Stimulated activated CD8-positive, alpha-beta memory T cell treated with anti-CD3 and anti-CD28 coated beads, Interleukin-7, amount 100 ng/mL, for 1 hour (primary cell): Measurements from ENCODE around the gene MRPL24.
A peak's percentile ranks its signal among the peaks of the same experiment; 100 is the strongest.
"Not testable (repeated sequence)": the region's sequence is repeated elsewhere in the genome, so short reads cannot be mapped to it uniquely, and the experiment has no call there.

Experiments used
- DNase-seq, 2 donors: peaks; one replicate each; pipeline ENCODE4 v3.0.0-alpha.2; 2020; ENCODE audit warnings: low read depth in 2 of 2

Gene MRPL24

DNA sequence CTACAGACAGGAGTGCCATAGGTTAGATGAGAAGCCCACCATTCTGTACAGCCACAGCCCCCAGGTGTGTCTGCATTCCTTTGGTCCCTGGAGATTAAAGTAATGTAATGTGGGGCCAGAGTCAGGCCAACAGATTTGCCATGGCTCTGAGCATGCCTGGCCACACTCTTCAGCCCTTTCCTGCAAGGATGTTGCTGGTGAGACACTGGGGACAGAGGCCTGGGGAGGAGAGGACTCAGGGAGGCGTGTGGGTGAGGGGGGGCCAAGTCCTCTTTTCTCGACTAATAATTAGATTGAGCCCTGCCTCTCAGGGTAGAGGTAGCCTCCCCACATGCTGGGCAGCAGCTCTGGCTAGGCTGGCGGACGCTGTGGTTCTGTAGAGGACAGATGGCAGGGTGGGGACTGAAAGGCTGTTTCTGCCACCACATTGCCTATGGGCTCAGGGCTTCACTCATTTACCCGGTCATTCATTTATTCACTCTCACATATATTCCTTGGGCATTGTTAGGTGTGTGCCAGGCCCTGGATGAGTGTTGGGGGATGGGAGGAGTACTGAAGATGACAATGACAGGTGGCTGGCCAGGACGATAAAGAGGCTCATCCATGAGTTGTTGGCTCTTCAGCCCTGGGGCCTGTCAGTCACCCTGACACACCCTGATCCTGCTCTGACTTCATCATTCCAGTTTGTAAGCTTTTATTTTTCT, 19.4 kb upstream of the MRPL24 start:
- DNase-seq = no peak

DNA sequence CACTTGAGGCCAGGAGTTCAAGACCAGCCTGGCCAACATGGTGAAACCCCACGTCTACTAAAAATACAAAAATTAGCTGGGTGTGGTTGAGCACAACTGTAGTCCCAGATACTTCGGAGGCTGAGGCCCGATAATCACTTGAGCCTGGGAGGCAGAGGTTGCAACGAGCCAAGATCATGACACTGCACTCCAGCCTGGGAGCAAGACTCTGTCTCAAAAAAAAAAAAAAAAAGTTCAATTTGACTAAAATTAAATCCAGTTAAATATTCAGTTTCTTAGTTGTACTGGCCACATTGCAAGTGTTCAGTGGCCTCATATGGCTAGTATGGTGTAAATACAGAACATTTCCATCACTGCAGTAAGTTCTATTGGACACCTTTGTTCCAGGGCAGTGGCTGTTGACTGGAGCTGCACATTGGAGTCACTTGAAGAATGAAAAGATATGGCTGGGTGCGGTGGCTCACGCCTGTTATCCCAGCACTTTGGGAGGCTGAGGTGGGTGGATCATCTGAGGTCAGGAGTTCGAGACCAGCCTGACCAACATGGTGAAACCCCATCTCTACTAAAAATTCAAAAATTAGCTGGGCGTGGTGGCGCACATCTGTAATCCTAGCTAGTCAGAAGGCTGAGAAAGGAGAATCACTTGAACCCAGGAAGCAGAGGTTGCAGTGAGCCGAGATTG, 16.8 kb upstream of the MRPL24 start:
- DNase-seq = not testable (repeated sequence)

DNA sequence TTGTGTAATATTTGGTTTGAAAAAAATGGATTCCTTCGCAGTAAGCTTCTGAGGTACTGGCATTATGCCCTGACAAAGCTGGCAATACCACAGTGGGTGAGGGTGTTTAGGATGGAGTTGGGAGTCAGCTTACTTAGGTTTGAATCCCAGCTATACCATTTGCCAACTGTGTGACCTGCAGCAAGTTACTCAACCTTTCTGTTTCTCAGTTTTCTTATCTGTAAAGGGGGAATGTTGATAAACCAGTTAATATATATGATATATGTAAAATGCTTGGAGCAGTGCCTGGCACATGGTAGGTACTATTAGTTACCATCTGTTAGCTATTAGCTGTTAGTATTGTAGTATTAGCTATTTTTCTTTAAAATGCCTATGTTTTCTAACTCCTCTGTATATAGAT, 15.5 kb upstream of the MRPL24 start:
- DNase-seq = no peak

DNA sequence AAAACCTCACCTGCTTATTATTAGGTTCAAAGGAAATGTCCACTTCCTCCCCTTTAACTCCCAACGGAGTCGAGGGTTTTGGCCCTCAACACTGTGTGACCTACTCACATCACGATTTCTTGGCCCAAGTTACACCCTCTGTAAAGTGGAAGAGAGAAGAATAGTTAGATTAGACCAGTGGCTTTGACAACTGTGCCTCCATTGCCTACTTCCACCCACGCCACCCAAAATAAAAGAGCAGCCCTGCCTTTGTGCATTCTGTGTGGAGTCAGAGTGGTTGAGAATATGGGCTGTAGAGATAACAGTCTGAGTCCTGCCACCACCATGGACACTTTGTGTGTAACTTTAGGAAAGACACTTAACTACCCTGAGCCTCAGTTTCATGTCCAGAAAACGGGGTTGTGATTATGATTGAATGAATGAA, 14.7 kb upstream of the MRPL24 start:
- DNase-seq = no peak

DNA sequence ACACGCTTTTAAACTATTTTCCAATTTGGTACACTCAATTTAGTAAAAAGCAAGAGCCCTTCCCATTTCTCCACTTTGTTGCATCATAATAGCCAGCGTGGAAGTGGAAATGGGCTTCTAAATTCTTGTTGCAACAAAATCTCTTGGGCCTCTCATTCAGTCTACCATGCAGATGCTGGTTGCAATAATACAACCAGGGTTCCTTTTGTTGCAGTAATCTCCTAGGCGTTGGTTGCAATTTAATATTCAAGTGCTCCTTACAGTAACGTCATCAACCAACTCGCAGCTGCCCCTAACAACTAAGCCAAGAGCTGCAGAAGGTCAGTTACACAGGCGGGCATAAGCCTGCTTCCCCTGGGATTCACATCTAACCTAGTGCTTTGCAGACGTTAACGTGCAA, 13.3 kb upstream of the MRPL24 start:
- DNase-seq = no peak

DNA sequence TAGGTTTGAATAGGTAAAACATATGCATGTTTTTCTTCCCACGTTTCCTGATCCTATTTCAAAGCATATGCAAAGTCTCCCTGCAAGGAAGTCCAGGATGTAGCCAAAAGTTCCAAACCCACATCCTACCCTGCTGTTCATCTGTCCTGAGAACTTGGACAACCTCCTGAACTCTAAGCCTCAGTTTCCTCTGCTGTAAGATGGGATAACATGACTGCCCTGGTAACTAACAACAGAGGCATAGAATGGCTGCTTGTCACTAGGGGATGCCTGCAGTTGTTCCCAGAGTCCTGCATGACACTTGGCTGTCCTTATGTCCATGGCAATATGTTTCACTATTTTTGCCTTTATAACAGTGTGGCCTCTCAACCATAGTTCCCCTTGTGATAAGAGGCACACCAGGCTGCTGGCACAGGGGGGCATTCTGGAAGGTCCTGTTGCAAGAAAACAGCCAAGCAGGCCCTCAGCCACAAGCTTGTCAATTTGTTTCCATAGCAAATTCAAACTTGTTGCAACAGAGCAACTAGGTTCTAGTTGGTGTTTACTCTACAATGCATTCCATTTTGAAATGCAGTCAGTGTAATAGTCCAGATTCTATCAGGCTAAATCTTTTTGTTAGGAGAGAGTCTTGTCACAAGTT, 12.1 kb upstream of the MRPL24 start:
- DNase-seq = no peak

DNA sequence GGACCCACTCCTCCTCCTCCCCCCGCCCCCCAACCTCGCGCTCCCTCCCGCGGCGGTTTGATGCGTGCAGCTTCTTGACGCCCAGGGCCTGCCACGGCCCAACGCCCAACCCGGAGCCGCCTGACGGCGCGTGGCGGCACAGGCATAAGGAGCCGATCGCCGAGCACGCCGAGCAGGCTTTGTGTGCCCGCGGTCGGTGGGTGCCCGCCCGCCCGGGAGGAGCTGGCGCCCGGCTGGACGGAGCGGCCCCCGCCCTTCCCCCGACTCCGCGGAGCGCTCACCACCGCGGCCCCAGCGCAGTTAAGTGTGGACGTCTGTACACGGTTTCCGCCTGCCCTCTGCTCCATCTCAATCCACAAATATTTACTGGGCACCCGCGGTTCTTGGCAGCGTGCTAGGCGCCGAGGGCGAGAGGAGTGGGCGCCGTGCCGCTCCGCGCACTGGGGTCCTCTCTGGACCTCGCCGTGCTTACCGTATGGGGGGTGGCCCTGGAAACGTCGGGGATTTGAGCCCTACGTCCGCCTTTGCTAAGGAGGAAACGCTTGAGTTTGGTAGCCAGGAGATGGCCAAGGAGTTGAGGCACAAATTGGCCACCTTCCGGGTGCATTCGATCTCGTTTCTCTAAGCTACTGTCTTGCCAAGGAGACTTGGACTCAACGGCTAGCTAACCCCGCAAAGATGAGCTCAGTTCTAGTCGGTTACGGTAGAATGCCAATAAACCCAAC, 11.0 kb upstream of the MRPL24 start:
- DNase-seq = peak; percentile 92 to 93

DNA sequence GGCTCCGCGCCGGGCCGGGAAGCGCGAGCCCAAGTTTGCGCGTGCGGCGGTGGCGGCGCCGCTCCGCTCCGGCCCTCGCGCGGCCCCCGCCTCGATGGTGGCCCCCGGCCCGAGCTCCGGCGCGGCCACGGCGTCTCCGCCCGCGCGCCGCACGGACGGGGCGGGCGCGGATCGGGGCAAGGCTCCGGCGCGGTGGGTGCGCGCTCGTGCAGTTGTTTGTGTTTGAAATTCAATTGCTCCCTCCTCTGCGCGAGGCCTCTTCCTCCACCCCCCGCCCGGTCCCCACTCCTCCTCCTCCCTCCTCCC, 10.5 kb upstream of the MRPL24 start, which contains the start of gene HDGF:
Gene HDGF (minus strand): TSS at position 225 of the 306 bp plus-strand sequence. CDS start 246 bp downstream, outside the sequence.
- DNase-seq = no peak

DNA sequence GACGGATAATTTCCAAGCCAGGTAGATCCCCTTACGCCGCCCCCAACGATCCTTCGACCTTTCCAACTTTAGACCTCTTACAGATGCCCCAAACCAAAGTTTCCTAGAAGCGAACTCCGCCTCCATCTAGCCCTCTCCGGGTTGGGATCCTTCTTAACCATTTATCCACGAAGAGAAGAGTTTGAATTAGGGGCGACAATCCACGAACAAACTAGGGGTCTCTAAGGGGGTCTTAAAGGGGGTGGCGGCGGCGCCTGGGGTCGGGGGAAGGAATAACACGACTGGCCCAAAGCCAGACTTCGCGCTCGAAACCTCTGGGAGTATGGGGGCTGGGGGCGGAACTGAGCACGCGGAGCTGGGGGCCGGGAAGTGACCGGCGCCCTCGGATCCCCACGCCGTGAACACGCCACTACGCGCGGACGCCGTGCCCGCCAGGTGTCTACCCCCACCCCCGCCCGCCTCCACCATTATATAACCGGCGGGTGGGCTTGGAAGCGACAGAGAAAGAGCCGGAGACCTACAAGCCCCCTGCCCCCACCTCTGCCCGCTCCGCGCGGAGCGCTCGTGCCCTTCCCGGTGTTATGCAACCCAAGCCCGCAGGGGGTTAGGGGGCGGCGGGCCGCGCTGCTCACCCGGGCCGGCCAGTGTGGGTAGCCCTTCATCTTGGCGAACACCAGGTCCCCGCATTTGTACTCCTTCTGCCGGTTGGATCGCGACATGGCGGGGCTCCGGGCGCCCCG, 10.0 kb upstream of the MRPL24 start:
- DNase-seq = no peak

DNA sequence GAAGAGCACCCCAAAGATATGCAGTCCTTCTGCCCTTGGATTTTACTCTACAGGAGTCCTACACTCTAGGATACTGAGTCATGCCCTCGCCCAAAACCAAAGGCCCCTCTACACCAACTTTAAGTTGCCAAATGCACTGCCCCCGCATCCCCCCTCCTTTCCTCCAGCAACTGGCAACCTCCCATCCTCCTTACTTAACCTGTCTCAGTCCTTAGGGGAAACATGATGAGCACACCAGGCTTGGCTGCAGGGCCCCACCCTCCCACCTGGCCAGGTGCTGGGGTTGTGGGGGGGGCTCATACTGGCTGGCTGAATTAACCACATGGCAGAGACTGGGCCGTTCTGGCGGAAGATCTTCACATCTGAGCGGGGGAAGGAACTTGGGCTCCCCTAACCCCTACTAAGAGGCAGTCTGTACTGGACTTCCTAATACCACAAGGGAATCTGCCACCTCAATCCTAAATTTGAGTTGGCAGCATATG, 9.3 kb upstream of the MRPL24 start:
- DNase-seq = no peak

DNA sequence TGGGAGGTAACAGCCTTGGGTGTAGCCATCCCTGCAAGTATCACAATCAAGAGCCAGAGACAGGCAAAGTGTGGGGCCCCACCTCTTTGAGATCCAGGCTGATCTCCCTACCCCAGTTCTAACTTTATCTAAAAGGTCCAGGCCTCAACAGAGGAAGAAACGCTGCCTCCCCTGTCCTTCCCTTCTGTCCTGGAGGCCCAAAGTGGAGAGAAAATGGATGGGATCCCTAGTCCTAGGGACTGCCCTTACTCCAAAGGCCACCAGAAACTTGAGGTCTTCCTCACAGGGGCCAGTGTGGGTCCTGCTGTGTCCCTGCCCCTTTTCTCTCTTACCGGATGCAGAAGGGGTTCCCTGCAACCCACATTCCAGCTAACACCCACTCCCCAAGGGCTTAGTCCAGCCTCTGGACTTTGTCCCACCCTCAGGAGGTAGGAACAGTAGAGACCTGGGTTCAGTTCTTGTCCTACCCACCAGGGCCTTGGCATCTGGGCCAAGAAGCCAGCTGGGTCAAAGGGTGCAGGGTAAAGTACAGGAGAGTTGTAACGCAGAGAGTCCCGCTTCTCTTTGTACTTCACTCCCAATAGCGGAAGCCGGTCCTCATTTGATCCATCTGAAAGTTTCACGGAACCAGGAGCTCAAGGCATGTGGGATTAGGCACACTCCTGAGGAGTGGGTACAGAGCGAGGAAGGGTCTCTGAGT, 8.7 kb upstream of the MRPL24 start:
- no peak for DNase-seq

DNA sequence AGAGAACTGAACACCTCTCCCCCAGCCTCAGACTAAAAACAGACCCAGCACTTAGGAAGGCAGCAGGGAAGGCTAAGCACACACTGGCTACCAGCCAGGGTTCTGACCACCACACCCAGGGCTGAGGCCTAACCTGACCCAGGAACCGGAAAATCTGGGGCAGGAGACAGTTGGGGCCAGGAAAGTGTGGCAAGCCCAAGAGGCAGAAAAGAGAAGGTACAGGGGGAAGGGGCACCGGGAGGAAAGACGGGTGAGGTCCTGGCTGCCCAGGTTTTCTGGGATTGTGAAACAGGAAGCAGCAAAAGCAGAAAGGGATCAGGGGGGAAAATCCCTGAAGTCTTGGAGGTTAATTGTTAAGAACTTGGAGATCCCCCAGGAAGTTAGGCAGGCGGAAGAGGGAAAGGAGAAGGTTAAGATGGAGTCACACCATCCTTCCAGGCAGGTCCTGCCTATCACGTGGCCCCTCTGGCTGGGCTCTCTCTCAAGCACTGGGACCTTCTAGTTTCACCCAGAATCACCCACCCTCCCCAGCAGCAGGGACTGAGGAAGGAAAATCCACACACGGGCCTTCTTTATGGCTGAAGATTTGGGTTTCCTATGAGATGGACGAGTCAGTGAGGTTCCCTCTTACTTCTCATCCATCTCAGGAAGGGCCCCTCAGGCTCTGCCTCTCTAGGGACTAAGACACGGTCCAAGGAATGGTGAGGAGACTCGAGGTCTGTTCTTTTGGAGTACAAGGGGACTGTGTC, 8.0 kb upstream of the MRPL24 start:
- no peak for DNase-seq

DNA sequence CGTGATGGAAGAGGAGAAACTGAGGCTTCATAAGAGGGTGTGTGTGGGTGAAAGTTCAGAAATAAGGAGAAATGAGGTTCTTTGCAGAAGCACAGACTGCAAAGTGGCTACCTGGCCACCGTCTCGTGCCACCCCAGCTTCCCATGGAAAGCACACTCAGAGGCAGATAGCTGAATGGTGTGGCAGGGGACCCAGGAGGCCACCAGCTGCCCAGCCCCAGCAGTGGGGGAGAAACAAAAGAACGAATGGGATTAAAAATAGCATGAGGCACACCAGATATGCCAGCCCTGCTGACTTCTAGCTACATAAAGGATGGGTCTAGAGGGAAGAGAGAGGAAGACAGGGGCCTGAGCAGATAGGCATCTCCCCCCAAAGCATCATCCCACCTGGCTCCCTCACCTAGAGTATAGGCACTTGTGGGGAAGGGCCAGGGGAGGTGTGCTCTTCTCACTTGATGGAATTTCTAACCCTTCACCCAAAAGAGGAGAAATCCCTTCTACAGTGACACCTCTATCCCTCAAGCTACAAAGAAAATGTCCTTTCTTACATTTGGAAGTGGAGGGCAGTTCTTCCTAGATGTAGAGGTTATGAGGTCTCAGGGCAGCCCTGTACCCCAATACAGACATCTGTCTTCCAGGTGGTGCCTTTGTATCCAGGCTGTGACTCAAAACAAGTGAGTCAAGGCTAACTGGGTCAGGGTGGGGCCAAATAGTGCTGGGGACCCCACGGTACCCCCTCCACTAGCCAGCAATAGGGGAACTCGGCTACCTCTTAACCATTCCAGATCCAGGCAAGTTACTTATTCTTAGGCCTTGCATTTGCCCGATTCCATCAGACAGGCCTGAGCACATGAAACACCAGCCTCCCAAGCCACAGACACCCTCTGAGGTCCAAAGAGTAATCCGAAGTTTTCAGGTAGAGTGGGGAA, 7.1 kb upstream of the MRPL24 start:
- DNase-seq = no peak

DNA sequence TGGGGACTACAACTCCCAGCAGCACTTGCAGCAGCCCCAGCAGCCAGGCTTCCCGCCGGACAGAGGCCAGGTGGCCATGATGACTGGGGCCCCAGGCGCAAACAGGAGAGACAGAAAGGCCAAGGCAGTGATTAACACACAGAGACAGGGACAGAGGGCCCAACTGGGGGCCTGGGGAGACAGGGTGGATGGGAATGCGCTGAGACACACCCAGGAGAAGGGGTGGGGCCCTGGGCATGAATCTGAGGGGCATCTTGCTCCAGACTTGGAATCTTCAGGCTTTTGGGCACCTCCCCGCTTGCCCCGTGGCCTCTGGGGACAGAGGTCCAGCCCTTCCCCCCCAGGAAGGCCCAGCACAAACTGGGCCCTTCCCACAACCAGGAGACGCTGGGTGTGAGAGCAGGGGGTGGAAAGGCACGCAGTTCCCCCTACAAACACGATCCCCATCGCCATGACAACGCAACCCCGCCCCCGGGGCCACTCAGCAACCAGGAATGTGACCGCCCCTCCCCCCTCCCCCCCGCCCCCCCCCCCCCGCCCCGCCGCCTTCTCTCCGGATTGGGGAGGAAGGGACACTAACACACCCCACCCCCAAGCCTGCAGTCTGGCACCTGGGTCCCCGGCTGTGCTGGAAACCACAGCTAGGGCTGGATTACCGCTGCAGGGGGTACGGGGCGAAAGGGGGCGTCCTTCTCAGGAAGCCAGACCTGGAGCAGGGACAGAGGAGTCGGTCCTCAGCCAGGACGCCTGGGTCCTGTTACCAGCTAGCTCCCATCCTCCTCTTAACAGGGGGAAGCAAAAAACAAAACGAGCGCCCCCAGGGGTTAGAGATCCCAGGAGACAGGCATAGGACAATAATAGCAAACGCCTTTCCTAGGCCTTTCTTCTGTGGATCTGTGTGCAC, 6.1 kb upstream of the MRPL24 start:
- no peak for DNase-seq

DNA sequence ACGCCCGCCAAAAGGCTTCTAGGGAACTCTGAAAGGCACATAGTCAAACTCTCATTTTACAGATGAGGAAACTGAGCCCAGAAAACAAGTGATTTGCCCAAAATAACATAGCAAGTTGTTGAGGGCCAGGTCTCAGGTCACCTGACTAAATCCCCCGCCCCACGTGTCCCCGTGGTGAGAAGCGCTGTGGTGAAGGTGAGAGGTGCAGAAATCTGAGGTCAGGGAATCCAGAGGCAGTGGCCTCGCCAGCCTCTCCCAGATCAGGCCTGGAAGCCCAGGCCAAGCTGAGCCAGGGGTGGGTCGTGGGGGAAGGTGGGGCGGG, 5.5 kb upstream of the MRPL24 start:
- DNase-seq = no peak

DNA sequence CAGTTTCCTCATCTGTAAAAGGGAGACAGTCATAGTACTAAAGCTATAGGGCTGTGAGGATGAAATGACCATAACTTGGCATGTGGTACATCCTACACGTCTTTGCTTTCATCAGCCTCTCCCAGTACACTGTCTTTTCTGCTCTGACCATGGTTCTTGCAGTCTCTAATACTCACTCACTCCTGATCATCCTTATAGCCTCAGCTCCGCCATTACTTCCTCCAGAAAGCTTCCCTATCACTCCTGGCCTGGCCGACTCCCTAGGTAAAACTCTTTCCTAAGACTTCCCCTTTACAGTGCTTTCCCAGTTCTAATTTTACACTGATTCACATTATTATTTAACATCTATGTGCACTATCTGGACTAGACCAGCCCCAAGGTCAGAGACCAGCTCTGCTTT, 5.0 kb upstream of the MRPL24 start:
- DNase-seq = no peak

DNA sequence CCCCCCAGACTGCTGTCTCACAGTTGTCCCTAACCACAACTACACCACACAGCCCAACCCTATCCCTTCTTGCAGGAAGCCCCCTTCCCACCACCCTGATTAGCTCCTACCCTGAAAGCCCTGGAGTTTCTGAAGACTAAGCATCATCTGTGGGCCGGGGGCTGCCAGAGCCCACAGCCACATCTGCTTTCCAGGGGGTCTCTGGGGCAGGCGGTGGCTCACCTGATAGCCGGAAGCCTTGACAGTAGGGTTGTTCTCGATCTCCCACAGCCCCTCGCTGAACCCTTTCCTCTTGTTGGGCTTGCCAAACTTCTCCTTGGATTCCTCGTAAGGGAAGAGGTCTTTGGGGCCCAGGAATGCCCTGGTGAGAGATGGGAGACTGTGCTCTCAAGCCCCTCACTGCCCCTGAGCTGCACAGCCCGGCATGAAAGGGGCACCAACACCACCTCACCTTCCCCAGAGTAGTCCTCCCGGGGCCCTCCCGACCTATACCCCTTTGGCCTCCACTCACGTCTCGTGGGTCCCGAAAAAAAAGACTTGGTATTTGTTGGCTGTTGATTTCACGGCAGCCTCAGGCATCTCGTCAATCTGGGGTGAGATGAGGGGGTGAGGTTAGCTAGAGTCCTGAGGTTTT, 4.0 kb upstream of the MRPL24 start:
- DNase-seq = no peak

DNA sequence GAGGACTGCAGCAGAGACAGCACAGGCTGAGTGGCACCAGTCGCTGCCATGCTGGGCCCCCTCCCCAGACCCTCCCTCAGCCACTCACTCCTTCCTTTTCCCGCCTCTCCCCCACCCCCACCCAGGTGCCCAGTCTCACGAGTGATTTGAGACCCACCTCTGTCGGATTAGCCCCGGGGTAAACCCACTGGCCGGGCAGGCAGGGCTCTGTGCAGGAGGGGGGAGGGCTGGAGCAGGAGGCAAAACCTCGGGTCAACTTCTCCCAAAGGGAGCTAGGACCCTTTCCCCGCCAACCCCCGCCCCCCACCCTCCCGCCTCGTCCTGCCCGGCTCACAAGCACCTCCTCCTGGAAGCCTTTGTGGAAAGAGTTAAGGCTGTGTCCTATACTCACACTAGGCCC, 3.5 kb upstream of the MRPL24 start:
- no peak for DNase-seq
